GM12801 (cell line): ENCODE measurements around the gene COL4A2.

Source experiments
- CTCF ChIP-seq: IDR thresholded peaks from one replicate; pipeline ENCODE4 v1.5.1; 2011; ENCODE audit warnings: control low read depth; ENCODE audit not compliant: insufficient read length; ENCODE audit errors: extremely low read depth

COL4A2 gene

GRCh38 chr13:110347088-110347487 lies 40.0 kb downstream of the COL4A2 start:
- TF ChIP-seq CTCF = no peak

- TF ChIP-seq CTCF = no peak
Measured at GRCh38 chr13:110347535-110348308, 40.6 kb downstream of the COL4A2 start.

GRCh38 chr13:110348309-110349105 lies 41.4 kb downstream of the COL4A2 start:
- TF ChIP-seq CTCF = no peak

DNA sequence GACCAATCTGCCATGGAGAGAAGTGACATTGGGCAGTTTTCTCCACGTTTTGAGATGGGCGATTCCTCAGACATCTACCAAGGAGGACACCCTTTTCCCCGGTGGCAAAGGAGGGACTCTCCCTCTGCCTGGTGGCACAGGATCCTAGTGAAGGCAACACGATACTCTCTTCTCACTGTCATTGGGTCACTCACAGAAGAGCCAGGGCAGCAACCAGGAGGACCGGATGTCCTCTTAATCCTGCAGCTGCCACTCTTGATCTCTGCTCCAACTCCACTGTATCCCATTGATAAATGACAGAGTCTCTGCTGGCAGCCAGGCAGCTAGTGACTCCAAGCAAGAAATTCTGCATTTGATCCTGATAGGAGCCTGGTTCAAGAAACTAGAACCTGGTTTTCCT lies 42.2 kb downstream of the COL4A2 start:
- TF ChIP-seq CTCF = no peak

DNA sequence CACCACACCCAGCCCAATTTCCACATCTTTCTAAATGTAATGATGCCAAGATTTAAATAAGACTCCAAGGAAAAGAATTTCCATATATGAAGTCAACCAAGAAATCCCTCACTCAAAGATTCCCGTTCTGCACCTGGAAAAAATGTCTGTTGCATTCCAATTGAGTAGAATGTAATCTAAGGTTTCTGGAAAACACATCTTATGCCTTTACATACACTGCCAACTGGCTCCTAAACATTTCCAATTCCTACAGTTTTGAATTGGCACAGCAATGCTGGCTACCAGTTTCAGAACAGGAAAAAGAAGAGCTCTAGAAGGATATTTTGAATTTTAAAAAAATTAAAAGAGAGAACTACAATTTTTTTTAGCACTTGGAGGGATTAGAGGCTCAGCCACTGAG lies 43.0 kb downstream of the COL4A2 start:
- no peak for TF ChIP-seq CTCF

- no peak for TF ChIP-seq CTCF
Measured at GRCh38 chr13:110350509-110350908, 43.4 kb downstream of the COL4A2 start.

GRCh38 chr13:110351636-110352420 lies 44.7 kb downstream of the COL4A2 start:
- no peak for TF ChIP-seq CTCF
